Stimulated activated CD8-positive, alpha-beta memory T cell treated with anti-CD3 and anti-CD28 coated beads, Interleukin-4, amount 100 ng/mL, for 24 hours (primary cell): ENCODE results near the gene RENBP.

ENCODE experiments used
- DNase-seq: peaks from one replicate; pipeline ENCODE4 v3.0.0-alpha.2; 2020; ENCODE audit warnings: low read depth

The RENBP gene

DNA sequence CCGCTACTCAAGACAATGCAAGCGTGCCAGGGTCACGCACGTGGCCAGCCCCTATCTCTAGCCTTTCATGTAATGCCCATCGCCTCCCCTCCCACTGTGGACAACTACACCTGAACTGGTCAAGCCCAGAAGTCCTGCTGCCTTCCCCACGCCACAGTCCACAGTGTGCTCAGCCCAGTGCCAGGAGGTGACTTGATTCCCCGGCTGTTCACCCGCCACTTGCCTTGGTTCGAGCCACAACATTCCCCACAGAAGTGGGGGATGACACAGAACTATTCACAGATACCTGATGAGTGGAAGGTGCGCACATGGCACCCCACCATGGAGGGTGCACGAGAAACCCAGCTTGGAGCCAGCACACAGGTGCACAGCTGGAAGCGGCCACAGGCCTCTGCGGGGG is 25.2 kb downstream of the RENBP start:
- no peak for DNase-seq

DNA sequence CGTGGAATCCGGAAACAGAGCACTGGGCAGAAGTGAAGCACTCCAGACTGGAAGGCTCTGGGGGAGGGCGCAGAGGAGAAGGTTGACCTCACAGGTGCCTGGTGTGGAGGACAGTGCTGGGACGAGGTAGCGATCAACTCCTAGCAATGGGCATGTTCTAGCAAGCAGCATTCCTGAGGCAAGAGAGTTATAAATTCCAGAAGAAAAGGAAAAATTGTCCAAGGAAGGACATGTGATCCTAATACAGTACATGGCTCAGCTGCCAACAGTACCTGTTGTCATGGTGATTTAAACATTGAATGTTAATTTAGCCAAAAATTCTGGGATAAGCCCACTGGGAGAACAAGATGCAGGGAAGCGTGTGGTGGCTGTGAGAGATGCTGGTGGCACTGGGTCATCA is 26.6 kb downstream of the RENBP start:
- DNase-seq = no peak

DNA sequence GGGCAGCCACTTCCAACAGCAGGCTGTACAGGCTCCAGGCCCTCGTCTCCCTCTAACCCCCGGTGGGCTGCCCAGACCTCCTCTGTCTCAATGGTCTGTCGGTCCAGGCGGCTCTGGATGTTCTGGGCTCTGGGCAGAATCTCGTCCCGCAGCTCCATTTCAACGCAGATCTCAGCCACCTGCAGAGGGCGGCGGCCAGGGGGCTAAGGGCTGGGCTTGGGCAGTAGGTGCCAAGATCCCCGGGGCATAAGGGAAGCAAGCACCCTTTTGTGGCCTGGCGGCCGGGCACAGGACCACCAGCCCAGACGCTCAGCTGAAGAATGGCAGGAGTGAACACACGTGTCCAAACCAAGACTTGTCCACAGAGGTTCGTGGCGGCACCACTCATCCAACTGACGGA is 30.7 kb downstream of the RENBP start:
- DNase-seq = no peak

DNA sequence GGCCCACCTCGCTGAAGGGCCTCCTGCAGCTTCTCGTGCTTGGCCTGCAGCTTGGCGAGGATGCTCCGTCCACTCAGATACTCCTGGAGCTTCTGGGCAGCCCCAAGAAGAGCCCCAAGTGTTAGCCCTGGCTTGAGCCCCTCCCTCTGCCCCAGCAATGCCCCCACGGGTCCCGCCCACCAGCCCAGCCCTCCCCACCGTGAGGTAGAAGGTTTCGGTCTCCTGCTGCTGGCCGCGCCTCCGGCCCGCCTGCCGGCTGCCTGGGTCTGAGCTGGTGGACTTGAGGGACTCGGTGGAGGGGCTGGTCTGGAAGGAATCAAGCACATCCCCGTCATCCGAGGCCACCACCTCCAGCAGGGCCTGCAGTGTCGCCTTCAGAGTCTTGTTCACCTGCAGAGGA is 31.2 kb downstream of the RENBP start:
- DNase-seq = no peak

DNA sequence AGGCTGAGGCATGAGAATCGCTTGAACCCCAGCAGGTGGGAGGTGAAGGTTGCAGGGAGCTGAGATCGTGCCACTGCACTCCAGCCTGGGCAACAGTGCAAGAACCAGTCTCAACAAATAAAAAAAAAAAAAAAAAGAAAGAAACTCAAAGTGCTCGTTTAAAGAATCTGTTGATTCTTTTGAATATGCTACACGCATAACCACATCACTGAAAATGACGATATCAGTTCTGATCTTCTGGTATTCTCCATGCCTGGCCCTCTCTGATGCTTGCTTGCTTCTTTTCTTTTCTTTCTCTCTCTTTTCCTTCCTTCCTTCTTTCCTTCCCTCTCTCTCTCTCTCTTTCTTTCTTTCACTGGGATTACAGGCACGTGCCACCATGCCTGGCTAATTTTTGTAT is 32.6 kb downstream of the RENBP start:
- no peak for DNase-seq

DNA sequence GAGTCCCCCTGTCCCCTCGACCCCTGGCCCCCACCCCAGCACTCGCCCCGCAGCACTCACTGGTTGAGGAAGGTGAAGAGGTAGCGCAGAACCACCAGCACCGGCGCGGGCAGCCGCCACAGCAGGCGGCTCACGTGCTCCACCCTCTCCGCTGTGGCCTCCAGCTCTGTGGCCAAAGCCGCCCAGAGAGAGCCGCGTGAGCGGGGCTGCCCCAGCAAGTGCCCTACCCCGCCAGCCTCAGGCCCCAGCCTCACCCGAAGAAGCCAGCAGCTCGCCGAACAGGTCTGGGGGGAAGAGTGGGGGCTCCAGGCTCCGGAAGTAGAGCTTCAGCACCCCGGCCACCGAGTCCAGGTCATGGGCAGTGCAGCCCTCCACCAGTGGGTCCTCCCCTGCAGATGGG is 34.0 kb downstream of the RENBP start:
- no peak for DNase-seq

DNA sequence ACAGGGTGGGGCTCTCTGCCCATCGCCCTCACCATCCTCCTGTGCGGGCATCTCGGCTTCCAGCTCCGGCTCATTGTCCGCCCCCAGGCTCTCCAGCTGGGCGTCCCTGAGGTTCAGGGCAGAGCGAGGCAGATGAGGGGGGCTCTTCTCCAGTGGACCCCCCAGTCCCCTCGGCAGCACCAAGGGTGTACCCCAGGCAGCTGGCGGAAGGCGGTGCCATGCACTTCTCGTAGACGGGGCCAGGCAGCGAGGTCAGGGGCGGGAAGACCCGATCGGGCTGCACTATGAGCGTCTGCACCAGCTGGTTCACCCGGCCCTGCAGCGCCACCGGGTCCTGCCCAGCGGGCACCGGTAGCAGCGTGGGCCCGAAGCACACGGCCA is 34.5 kb downstream of the RENBP start:
- no peak for DNase-seq

DNA sequence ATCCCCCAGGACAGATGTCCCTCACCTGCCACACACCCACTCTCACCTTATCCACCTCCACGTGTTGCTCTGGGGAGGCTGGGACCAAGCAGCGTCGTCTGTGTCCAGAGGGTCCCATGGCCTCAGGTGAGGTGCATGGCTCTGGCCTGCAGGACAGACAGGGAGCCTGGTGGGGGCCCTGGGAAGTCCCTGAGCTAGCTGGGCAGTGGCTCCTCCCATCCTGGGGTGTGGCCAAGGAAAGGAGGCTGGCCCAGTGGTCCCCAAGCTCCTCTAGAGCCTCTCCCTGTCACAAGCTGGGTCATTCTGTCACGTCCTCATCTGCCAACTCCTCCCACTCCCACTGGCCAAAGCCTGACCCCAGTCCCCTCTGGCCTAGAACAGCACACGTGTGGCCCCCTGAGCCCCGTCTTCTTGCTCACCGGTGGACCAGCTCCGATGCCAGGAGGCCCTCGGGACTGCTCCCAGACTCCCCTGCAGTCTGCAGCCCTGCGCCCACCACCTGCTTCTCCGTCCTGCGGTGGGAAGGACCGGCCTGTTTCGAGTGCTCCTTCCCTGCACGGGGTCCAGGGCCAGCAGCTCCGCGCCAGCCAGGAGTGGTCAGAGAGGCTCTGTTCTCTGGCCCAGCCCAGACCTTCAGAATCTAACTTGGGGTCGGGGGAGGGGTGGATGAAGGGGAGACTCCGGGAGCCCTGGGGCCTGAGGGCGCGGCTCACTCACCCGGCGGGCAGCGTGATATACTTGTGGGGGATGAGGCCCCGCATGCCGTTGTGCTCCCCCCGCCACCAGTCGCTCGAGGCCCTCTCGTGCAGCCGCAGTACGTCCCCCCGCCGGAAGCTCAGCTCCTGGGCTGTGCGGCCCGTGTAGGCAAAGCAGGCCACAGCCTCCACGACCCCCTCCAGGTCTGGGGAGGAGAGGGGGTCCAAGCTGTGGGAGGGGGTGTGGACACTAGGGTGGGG is 35.1 kb downstream of the RENBP start:
- no peak for DNase-seq

DNA sequence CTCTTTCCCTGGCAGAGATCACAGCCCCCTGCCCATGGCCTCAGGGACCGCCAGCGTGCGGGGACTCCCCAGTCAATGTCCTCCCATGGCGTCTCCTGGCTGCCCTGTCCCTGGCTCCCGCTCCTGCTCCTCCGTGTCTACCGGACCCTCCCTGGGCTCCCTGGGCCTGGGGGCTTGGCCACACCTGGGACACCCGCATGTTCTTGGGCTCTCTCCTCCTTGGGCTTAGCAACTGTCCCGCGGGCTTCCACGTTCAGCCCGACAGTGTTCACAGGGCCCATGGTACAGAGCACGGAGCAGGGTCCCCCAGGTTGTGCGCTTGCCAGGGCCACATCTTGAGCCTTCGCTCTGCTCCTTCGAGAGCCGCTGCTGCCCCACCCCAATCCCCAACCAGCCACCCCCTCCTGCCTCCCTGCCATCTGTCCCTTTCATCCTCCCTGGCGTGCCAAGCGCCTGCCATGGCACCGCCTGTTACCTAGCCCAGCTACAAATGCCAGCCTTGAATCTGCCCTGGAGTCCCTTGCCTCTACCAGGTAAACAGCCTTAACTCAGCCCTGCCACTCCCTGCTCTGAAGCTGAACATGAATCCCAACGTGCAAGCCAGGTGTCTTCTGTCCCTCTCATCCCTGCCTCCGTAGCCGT is 36.1 kb downstream of the RENBP start:
- DNase-seq = no peak

DNA sequence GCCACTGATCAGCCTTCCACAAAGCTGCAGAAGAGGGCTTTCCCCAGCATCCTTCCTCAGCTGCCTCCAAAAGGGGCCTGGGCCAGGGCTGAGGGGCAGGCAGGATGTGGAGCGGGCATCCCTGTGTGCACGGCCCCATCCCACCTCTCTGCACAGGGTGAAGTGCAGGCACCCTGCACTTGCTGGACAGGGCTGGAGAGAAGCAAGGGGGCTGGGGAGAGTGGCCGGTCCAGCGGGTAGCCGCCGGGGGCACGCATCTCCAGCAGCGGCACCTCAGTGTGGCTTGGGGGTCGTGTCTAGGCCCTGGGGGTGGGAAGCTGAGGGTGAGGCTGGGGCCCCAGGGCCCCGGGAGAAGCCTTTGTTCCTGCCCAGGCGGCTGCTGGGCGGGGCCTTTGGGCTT is 37.0 kb downstream of the RENBP start:
- no peak for DNase-seq

DNA sequence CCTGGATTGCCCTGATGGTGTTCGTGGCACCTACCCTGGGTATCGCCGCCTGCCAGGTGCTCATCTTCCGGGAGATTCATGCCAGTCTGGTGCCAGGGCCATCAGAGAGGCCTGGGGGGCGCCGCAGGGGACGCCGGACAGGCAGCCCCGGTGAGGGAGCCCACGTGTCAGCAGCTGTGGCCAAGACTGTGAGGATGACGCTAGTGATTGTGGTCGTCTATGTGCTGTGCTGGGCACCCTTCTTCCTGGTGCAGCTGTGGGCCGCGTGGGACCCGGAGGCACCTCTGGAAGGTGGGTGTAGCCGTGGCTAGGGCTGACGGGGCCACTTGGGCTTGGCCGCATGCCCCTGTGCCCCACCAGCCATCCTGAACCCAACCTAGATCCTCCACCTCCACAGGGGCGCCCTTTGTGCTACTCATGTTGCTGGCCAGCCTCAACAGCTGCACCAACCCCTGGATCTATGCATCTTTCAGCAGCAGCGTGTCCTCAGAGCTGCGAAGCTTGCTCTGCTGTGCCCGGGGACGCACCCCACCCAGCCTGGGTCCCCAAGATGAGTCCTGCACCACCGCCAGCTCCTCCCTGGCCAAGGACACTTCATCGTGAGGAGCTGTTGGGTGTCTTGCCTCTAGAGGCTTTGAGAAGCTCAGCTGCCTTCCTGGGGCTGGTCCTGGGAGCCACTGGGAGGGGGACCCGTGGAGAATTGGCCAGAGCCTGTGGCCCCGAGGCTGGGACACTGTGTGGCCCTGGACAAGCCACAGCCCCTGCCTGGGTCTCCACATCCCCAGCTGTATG is 38.1 kb downstream of the RENBP start:
- no peak for DNase-seq

DNA sequence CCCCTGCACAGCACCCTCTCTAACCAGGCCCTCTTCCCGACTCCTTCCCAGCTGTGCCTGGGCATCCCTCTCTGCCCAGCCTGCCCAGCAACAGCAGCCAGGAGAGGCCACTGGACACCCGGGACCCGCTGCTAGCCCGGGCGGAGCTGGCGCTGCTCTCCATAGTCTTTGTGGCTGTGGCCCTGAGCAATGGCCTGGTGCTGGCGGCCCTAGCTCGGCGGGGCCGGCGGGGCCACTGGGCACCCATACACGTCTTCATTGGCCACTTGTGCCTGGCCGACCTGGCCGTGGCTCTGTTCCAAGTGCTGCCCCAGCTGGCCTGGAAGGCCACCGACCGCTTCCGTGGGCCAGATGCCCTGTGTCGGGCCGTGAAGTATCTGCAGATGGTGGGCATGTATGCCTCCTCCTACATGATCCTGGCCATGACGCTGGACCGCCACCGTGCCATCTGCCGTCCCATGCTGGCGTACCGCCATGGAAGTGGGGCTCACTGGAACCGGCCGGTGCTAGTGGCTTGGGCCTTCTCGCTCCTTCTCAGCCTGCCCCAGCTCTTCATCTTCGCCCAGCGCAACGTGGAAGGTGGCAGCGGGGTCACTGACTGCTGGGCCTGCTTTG is 38.9 kb downstream of the RENBP start:
- DNase-seq = no peak

DNA sequence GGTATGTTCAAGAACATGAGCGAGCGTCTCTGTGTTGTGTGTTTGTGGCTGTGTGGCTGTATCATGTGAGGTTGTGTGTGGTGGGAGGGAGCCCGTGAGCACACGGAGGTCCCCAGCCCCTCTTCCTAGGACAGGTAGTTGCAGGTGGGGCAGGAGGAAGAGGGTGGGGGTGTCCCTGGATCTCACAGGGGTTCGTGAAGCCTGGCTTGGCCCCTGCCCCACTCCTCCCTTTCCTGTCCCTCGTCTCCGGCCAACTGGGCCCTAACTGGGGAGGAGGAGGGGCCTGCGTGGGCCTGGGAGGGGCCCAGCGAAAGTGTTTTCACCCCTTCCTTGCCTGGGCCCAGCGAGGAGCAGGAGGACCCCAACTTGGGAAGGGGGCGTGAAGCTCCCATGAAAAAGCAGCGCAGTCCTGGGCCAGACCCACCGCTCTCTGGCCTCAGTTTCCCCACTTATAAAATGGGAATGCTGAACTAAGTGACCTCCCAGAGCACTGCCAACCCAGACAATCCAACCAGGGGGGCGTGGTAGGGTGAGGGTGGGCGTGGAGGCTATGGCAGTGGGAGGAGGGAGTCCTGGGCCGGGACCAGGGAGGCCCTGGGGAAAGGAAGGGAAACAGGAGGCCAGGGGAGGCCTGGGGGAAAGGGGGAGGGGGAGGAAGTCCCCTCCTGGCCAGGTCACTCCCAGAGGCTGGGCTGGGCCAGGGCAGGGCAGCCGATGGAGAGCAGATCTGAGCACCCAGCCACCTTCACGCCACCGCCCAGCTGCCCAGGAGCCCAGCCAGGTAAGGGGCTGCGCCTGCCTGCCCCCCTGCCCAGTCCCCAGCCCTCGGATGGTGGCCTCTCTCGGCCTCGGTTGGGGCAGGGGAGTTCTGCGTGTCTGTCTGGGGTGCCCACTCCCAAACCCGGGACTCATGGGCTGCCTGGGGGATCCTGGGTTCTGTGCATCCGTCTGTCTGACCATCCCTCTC is 40.2 kb downstream of the RENBP start, which contains the start of gene AVPR2:
Gene AVPR2, plus strand, starts transcription at position 683 of the 967 bp plus-strand sequence. CDS start 473 bp downstream, outside the sequence.
- DNase-seq = no peak

DNA sequence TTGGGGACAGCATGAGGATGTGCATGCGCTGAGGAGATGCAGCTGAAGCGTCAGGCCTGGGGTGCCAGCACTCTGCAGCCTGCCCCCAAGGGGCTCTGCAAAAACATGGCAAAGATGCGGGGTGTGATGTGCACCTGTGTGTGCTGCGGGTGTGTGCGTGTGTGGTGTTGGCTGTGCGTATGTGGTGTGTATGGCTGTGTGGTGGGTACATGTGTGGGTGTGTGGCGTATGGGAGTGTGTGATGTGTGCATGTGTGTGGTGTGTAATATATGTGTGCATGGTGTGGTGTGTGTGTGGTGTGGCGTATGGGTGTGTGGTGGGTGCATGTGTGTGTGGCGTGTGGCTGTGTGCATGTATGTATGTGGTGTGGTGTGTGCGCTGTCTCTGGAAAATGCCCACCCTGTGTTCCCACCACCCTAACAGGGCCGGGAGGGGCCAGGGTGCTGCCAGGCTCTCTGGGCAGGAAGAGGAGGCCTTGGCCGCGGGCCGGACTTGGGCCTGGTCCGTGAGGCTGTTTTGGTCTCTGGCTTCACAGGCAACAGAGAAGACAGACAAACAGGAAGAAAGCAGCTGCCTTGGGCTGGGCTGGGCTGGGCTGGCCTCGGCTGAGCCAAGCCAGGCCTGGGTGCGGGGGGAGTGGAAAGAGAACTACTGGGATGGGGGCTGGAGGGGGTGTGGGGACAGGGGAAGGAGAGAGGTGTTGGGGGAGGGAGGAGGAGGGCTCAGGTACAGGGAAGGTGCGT is 41.0 kb downstream of the RENBP start:
- DNase-seq = no peak

DNA sequence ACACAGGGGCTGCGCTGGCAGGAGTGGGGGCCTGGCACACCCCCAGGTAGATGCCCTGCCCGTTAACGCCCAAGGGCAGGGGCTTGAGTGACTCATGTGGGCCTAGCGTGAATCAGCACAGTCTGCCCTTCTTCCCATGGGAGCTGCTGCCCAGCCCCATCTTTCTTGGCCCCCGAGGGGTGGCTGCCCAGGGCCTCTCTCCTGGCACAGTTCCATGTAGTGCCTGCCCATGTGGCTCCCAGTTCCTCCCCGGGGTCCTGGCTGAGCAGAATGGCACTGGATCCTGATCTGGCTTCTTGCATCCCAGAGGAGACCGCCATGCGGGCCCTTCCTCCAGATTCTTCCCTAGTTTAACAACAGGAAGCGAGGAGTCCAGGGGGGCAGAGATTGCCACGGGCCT is 42.1 kb downstream of the RENBP start:
- no peak for DNase-seq

DNA sequence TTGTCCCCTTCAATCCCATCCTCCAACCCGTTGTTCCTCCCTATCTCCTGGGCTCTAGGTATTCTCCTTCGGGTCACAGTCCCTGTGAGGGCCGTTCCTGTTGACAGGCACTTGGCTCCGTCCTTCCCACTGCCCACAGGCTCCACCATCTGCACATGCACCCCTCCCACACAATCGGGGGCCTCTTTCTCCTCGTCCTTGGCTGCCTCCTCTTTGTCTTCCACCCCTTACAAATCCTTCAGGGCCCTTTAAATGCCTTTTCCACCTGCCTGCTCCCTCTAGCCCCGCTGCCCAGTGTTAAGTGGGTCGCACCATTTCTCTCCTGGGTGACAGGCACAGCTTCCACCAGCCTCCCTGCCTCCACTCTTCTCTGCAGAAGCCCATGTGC is 42.7 kb downstream of the RENBP start:
- no peak for DNase-seq

DNA sequence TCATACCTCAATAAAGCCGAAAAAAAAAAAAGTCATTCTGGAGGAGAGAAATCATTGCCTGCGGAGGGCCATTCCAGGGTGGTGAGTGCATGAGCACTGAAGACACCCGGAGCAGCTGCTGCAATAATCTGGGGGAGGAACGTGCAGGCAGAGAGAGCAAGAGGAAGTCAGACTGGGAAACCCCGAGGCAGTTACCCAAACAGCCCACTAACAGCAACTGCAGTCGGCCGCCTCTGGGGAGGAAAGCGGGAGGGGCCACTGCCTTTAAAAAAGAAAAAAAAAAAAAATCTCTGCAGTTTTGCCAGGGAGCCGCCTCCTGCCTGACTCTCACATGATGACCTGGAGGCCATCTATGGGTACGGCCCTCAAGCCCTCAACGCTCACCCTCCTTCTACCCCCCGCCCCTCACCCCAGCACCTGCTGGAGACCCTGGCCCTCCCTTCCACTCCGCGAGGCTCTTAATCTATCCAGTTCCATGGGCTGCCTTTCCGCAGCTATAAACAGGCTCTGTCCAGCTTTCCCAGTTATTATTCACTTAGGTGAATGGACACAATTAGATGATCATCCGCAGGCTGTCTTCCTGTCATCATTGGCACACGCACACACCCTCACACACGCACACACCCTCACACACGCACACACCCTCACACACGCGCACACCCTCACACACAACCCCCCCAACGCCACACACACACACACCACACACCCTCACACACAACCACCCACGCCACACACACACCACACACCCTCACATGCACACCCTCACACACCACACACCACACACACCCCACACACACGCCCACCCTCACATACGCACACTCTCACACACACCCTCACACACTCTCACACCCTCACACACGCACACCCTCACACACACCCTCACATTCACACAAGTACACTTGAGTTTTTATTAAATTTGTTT is 43.4 kb downstream of the RENBP start:
- DNase-seq = no peak

DNA sequence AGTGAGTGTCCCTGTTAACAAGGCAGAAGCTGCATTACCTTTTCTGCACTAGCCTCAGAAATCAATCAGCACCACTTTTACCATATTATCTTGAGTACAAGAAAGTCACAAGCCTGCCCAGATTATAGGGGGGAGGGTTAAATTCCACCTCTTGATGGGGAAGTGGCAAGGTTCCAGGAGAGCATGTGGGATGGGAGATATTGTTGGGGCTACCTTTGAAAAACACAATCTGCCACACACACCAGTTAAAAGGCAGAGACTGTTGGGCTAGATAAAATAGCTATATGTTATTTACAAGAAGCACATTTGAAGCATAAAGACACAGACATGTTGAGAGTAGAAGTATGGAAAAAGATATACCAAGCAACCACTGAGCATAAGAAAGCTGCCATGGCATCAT is 46.5 kb downstream of the RENBP start:
- no peak for DNase-seq

DNA sequence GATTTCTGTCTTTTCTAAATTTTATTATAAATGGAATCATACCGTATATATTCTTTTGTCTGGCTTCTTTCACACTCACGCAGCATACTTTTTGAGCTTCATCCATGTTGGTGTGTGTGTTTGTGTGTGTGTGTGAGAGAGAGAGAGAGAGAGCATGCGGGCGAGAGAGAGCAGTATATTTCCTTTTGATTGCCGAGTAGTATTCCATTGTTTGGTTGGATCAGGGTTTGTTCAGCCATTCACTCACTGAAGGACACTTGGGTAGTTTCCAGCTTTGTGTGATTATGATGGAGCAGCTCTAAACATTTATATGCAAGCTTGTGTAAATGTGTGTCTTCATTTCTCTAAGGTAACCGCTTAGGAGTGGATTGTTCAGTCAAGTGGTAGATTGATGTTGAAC is 55.3 kb downstream of the RENBP start:
- DNase-seq = no peak
